Measurements from ENCODE around the gene GP5.

The GP5 gene

GRCh38 chr3:194392576-194392975 is 6.5 kb downstream of the GP5 start:
- Histone ChIP-seq H3K27ac (no peak overlapping the region), H3K4me3 (no peak overlapping the region)
- DNase-seq (ENCODE audit: low spot score), result no peak
- TF ChIP-seq, protein P1, sequence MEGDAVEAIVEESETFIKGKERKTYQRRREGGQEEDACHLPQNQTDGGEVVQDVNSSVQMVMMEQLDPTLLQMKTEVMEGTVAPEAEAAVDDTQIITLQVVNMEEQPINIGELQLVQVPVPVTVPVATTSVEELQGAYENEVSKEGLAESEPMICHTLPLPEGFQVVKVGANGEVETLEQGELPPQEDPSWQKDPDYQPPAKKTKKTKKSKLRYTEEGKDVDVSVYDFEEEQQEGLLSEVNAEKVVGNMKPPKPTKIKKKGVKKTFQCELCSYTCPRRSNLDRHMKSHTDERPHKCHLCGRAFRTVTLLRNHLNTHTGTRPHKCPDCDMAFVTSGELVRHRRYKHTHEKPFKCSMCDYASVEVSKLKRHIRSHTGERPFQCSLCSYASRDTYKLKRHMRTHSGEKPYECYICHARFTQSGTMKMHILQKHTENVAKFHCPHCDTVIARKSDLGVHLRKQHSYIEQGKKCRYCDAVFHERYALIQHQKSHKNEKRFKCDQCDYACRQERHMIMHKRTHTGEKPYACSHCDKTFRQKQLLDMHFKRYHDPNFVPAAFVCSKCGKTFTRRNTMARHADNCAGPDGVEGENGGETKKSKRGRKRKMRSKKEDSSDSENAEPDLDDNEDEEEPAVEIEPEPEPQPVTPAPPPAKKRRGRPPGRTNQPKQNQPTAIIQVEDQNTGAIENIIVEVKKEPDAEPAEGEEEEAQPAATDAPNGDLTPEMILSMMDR (IDR thresholded peaks at IDR 0.05), result no peak

GRCh38 chr3:194390835-194391234 is 8.2 kb downstream of the GP5 start:
- Histone ChIP-seq H3K27ac (no peak overlapping the region), H3K4me3 (no peak overlapping the region)
- DNase-seq (ENCODE audit: low spot score), result no peak
- TF ChIP-seq, protein P1 (IDR thresholded peaks at IDR 0.05), result no peak

DNA sequence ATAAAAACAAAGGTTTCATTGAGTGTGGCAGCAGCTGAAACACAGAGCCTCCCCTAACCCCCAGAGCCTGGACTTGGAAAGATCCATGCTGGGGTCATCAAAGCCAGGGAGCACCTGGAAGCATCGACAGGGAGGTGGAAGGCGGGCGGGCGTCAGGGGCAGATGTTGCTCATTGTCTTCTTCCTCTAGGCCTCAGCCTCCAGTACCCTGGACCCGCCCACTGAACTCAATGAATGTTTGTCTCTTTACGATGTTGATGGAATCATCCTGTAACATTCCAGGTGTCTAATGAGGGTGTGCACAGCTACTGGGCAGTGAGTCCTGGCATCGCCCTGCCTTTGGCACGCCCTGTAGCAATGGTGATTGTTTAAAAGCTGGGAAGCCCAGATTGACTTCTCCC is 9.8 kb downstream of the GP5 start:
- no peak overlapping the region for H3K4me3 ChIP-seq
- TF ChIP-seq, protein P1 (IDR thresholded peaks at IDR 0.05), result no peak
- H3K27ac ChIP-seq, result no peak overlapping the region
- DNase-seq (ENCODE audit: low spot score), result peak; percentile 66

GRCh38 chr3:194387926-194388418 is 11.1 kb downstream of the GP5 start:
- no peak for DNase-seq (ENCODE audit: low spot score)
- no peak overlapping the region for H3K4me3 ChIP-seq
- TF ChIP-seq, protein P1 (IDR thresholded peaks at IDR 0.05), result no peak

GRCh38 chr3:194387276-194387675 is 11.8 kb downstream of the GP5 start:
- no peak overlapping the region for H3K27ac ChIP-seq
- DNase-seq (ENCODE audit: low spot score), result no peak
- no peak overlapping the region for H3K4me3 ChIP-seq
- TF ChIP-seq, protein P1 (IDR thresholded peaks at IDR 0.05), result no peak

More at GRCh38 chr3:194387926-194388418, 11.1 kb downstream of the GP5 start:
- H3K27ac ChIP-seq, result no peak overlapping the region

DNA sequence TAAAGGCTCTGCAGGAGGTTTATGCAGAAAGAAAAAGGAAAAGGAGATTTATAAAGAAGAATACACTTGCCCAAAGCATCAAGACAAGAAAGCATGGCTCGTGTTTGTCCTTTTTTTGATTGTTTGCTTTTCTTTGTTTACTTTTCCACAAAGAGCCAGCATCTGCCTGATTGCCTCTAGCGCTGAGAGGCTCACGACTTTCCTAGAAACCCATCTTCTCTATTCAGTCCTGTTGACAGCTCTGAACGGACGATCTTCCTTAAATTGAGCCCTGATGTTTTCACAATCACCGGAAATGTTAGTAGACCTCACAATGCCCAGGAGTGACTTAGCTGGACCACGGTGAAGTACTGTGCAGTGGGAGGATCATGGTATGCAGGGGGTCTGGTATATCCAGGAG is 12.4 kb downstream of the GP5 start:
- no peak for DNase-seq (ENCODE audit: low spot score)
- no peak overlapping the region for H3K27ac ChIP-seq
- TF ChIP-seq, protein P1 (IDR thresholded peaks at IDR 0.05), result no peak
- H3K4me3 ChIP-seq, result no peak overlapping the region

- Histone ChIP-seq H3K27ac (no peak overlapping the region), H3K4me3 (no peak overlapping the region)
- DNase-seq (ENCODE audit: low spot score), result no peak
- TF ChIP-seq, protein P1 (IDR thresholded peaks at IDR 0.05), result no peak
Measured at GRCh38 chr3:194386066-194386465, 13.0 kb downstream of the GP5 start.
